PFSK-1 (cell line): ENCODE measurements around the gene XPNPEP2.

Experiments used
- FOXP2 ChIP-seq: optimal IDR thresholded peaks from 2 replicates; pipeline ENCODE3; 2011; ENCODE audit warnings: borderline replicate concordance, control low read depth, inconsistent platforms; ENCODE audit not compliant: insufficient read depth; ENCODE audit errors: extremely low read length, extremely low read depth
- POLR2AphosphoS5 ChIP-seq: IDR thresholded peaks from 2 replicates; pipeline ENCODE4 v1.6.1; 2012; ENCODE audit warnings: low read depth, mild to moderate bottlenecking, control low read depth, low read length, moderate library complexity
- SIN3A ChIP-seq: IDR thresholded peaks from 2 replicates; pipeline ENCODE4 v1.6.1; 2012; ENCODE audit warnings: mild to moderate bottlenecking, low read length, moderate library complexity, borderline replicate concordance; ENCODE audit not compliant: insufficient read depth
- TAF1 ChIP-seq: IDR thresholded peaks from 2 replicates; pipeline ENCODE4 v1.6.1; 2012; ENCODE audit warnings: low read length, control low read depth, borderline replicate concordance; ENCODE audit not compliant: insufficient read depth
- TF ChIP-seq, protein P1 (sequence below), 2 experiments: IDR thresholded peaks; 2 replicates each; pipeline versions ENCODE4 v1.6.1 to v1.8.0; 2011 to 2012; ENCODE audit warnings: low read depth in 2 of 2, low read length in 2 of 2, control low read depth in 1 of 2, inconsistent platforms in 1 of 2, mild to moderate bottlenecking in 1 of 2, moderate library complexity in 1 of 2; ENCODE audit not compliant: insufficient read depth in 1 of 2

DNA sequence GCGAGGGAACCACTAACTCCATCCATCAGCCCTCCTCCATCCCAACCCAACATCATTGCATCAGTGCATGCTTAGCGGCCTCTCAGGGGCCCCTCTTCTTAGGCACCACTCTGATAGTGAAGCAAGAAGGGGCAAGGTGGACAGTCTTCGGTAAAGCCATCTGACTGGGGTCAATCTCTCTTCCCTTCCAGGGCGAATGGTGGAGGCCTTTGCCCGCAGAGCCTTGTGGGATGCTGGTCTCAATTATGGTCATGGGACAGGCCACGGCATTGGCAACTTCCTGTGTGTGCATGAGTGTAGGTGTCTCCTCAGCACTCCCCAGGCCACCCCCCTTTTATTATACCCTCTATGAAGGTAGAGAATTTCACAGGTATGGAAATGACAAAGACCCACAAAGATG is 22.2 kb downstream of the XPNPEP2 start:
- TF ChIP-seq TAF1 (no peak), POLR2AphosphoS5 (no peak), SIN3A (no peak), FOXP2 (no peak)
- TF ChIP-seq, protein P1, sequence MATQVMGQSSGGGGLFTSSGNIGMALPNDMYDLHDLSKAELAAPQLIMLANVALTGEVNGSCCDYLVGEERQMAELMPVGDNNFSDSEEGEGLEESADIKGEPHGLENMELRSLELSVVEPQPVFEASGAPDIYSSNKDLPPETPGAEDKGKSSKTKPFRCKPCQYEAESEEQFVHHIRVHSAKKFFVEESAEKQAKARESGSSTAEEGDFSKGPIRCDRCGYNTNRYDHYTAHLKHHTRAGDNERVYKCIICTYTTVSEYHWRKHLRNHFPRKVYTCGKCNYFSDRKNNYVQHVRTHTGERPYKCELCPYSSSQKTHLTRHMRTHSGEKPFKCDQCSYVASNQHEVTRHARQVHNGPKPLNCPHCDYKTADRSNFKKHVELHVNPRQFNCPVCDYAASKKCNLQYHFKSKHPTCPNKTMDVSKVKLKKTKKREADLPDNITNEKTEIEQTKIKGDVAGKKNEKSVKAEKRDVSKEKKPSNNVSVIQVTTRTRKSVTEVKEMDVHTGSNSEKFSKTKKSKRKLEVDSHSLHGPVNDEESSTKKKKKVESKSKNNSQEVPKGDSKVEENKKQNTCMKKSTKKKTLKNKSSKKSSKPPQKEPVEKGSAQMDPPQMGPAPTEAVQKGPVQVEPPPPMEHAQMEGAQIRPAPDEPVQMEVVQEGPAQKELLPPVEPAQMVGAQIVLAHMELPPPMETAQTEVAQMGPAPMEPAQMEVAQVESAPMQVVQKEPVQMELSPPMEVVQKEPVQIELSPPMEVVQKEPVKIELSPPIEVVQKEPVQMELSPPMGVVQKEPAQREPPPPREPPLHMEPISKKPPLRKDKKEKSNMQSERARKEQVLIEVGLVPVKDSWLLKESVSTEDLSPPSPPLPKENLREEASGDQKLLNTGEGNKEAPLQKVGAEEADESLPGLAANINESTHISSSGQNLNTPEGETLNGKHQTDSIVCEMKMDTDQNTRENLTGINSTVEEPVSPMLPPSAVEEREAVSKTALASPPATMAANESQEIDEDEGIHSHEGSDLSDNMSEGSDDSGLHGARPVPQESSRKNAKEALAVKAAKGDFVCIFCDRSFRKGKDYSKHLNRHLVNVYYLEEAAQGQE (IDR thresholded peaks at IDR 0.05; ENCODE audit: insufficient read depth in 1 of 2, low read depth in 2 of 2, low read length in 2 of 2) = no peak
